OCI-LY1 (cell line): ENCODE data around the gene TTC28.

Source experiments
- H2AFZ ChIP-seq: fragments of 200-600 bp; sonication (generic), shearing (Covaris generic); 2 replicates; pipeline ENCODE4 v1.6.0; 2014; ENCODE audit warnings: antibody characterized with exemption, mild to moderate bottlenecking, low read length
- H3F3A ChIP-seq: fragments of 200-600 bp; sonication (generic), shearing (Covaris generic); 2 replicates; pipeline ENCODE4 v1.6.0; 2014; ENCODE audit warnings: mild to moderate bottlenecking, antibody characterized with exemption, low read length, moderate library complexity; ENCODE audit not compliant: insufficient read depth
- H3K27ac ChIP-seq: fragments of 200-600 bp; sonication (generic); 2 replicates; pipeline ENCODE4 v1.5.1; 2014; ENCODE audit warnings: low read length, mixed run types, mild to moderate bottlenecking, low read depth; ENCODE audit not compliant: poor library complexity, severe bottlenecking
- H3K27me3 ChIP-seq: fragments of 200-600 bp; sonication (generic); 2 replicates; pipeline ENCODE4 v1.6.0; 2014; ENCODE audit warnings: antibody characterized with exemption, mild to moderate bottlenecking, low read length, moderate library complexity; ENCODE audit not compliant: insufficient read depth
- H3K36me3 ChIP-seq: fragments of 200-600 bp; sonication (generic); 2 replicates; pipeline ENCODE4 v1.6.1; 2014; ENCODE audit warnings: mild to moderate bottlenecking, antibody characterized with exemption, low read length, moderate library complexity, mixed read lengths; ENCODE audit not compliant: insufficient read depth
- H3K4me1 ChIP-seq: fragments of 200-600 bp; sonication (generic); 2 replicates; pipeline ENCODE4 v1.5.1; 2014; ENCODE audit warnings: mild to moderate bottlenecking, low read length, moderate library complexity; ENCODE audit not compliant: insufficient read depth, severe bottlenecking
- H3K4me2 ChIP-seq: fragments of 200-600 bp; sonication (generic), shearing (Covaris generic); 2 replicates; pipeline ENCODE4 v1.6.1; 2014; ENCODE audit warnings: low read length
- H3K4me3 ChIP-seq: fragments of 200-600 bp; sonication (generic); 2 replicates; pipeline ENCODE4 v1.5.1; 2014; ENCODE audit warnings: low read length, low read depth, mild to moderate bottlenecking, mixed read lengths; ENCODE audit not compliant: poor library complexity, severe bottlenecking
- H3K79me2 ChIP-seq: fragments of 200-600 bp; shearing (Covaris generic); 2 replicates; pipeline ENCODE4 v1.6.1; 2016; ENCODE audit warnings: mixed run types, low read length, mixed read lengths; ENCODE audit not compliant: insufficient read depth
- H3K9ac ChIP-seq: fragments of 200-600 bp; sonication (generic), shearing (Covaris generic); 2 replicates; pipeline ENCODE4 v1.6.1; 2014; ENCODE audit warnings: mild to moderate bottlenecking, low read length, mixed read lengths
- H3K9me2 ChIP-seq: fragments of 200-600 bp; sonication (generic), shearing (Covaris generic); 2 replicates; pipeline ENCODE4 v1.6.1; 2014; ENCODE audit warnings: low read depth, mild to moderate bottlenecking, low read length, mixed read lengths
- H3K9me3 ChIP-seq: fragments of 200-600 bp; shearing (Covaris generic); 2 replicates; pipeline ENCODE4 v1.6.1; 2014; ENCODE audit warnings: low read length, mixed read lengths
- H4K20me1 ChIP-seq: fragments of 200-600 bp; sonication (generic), shearing (Covaris generic); 2 replicates; pipeline ENCODE4 v1.6.0; 2016; ENCODE audit warnings: mild to moderate bottlenecking, low read length; ENCODE audit not compliant: insufficient read depth
- EZH2 ChIP-seq: fragments of 200-600 bp; sonication (generic), shearing (Covaris generic); IDR thresholded peaks from 2 replicates; pipeline ENCODE4 v1.8.0; 2017; ENCODE audit warnings: borderline replicate concordance, mixed run types, mild to moderate bottlenecking, antibody characterized with exemption, low read length, moderate library complexity, mixed read lengths
- TF ChIP-seq, protein P1 (sequence below): fragments of 200-600 bp; sonication (generic), shearing (Covaris generic); IDR thresholded peaks from 2 replicates; pipeline ENCODE4 v1.5.1; 2017; ENCODE audit warnings: mild to moderate bottlenecking, antibody characterized with exemption, low read length, moderate library complexity, mixed read lengths

TTC28 gene

DNA sequence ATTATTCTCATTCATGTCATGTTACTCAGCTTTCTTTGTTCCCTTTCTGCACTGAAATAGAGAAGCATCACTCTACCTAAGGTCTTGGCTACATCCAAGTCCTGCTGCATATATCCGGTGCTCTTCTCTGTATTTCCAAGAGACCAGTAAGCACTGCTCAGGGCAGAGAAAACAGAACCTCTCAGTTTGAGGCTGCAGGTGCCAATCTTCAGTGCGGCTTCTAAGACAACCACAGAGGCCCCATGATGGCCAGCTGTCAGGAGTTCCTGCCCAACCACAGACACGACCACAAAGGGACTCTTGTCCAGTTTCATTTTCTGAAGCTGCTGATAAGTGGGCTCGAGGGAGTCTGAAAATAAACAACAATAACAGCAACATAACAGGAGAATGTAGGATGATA is 382.1 kb downstream of the TTC28 start:
- H3K9me3 ChIP-seq, result no peaks in the 10 kb centered on the region
- no peak overlapping the region for H3K27ac ChIP-seq
- no peaks in the 10 kb centered on the region for H3K4me1 ChIP-seq
- H3K79me2 ChIP-seq, result no peaks in the 10 kb centered on the region
- TF ChIP-seq, protein P1, sequence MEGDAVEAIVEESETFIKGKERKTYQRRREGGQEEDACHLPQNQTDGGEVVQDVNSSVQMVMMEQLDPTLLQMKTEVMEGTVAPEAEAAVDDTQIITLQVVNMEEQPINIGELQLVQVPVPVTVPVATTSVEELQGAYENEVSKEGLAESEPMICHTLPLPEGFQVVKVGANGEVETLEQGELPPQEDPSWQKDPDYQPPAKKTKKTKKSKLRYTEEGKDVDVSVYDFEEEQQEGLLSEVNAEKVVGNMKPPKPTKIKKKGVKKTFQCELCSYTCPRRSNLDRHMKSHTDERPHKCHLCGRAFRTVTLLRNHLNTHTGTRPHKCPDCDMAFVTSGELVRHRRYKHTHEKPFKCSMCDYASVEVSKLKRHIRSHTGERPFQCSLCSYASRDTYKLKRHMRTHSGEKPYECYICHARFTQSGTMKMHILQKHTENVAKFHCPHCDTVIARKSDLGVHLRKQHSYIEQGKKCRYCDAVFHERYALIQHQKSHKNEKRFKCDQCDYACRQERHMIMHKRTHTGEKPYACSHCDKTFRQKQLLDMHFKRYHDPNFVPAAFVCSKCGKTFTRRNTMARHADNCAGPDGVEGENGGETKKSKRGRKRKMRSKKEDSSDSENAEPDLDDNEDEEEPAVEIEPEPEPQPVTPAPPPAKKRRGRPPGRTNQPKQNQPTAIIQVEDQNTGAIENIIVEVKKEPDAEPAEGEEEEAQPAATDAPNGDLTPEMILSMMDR, result no peak
- TF ChIP-seq EZH2, result no peak
- no peaks in the 10 kb centered on the region for H3K9me2 ChIP-seq
- no peak overlapping the region for H3K4me3 ChIP-seq
- no peak overlapping the region for H3K4me2 ChIP-seq
- H3K36me3 ChIP-seq, result no peaks in the 10 kb centered on the region
- no peak overlapping the region for H3K9ac ChIP-seq
- 0 out of 2 replicates have a peak, but pooled peaks cover 3% of the 10 kb centered on the region for H3K27me3 ChIP-seq
- no peaks in the 10 kb centered on the region for H4K20me1 ChIP-seq
- H2AFZ ChIP-seq, result no peak overlapping the region
- H3F3A ChIP-seq, result no peaks in the 10 kb centered on the region

GRCh38 chr22:28296452-28296851 is 383.2 kb downstream of the TTC28 start:
- Histone ChIP-seq H3K4me1 (no peaks in the 10 kb centered on the region), H3F3A (no peaks in the 10 kb centered on the region), H3K27ac (no peak overlapping the region), H3K9me2 (no peaks in the 10 kb centered on the region), H3K9ac (no peak overlapping the region), H2AFZ (no peak overlapping the region), H3K79me2 (no peaks in the 10 kb centered on the region), H3K4me2 (no peak overlapping the region), H3K4me3 (no peak overlapping the region), H3K9me3 (no peaks in the 10 kb centered on the region), H4K20me1 (no peaks in the 10 kb centered on the region), H3K27me3 (0 out of 2 replicates have a peak, but pooled peaks cover 3% of the 10 kb centered on the region), H3K36me3 (no peaks in the 10 kb centered on the region)
- TF ChIP-seq, protein P1, result no peak
- TF ChIP-seq EZH2, result no peak

DNA sequence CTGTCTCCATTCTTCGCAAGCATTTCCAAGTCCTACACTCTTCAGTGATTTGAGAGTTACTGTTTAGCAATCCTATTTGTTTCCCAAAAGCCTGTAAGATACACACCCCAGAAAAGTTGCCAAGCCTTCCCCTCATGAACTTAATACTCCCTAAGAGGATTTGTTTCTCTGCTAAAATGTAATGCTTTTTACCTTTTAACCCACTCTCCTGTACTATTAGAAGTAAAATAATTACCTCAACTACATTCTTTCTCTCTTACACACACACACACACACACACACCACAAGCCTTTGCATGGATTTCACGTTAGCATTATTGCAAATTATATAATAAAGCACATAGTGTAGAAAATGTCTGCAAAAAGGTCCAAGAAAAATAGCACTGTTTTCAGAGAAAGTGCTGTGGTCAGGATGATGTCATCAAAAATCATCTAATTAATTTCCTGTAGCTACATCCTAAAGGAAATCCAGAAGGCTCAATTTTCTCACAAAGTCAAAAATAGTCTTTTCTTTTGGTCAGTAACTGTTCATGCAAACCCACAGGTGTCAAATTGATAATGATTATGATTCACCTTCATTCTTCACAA is 396.5 kb downstream of the TTC28 start:
- Histone ChIP-seq H3K79me2 (no peaks in the 10 kb centered on the region), H3K4me1 (no peaks in the 10 kb centered on the region), H3K4me2 (no peak overlapping the region), H2AFZ (no peak overlapping the region), H3K4me3 (no peak overlapping the region), H3K36me3 (no peaks in the 10 kb centered on the region), H3K9me3 (no peaks in the 10 kb centered on the region), H3K27me3 (no peaks in the 10 kb centered on the region), H4K20me1 (no peaks in the 10 kb centered on the region), H3K9ac (no peak overlapping the region), H3F3A (no peaks in the 10 kb centered on the region), H3K9me2 (no peaks in the 10 kb centered on the region), H3K27ac (no peak overlapping the region)
- TF ChIP-seq, protein P1, result no peak
- TF ChIP-seq EZH2, result no peak
